NK-92 (cell line): Measurements from ENCODE around the gene HBA1.
"Not testable (repeated sequence)": the region's sequence is repeated elsewhere in the genome, so short reads cannot be mapped to it uniquely, and the experiment has no call there.

ENCODE experiments used
- DNase-seq: peaks from one replicate; lab custom pipeline; 2025; ENCODE audit not compliant: unreplicated experiment; lab: John Stamatoyannopoulos, UW

HBA1 gene

DNA sequence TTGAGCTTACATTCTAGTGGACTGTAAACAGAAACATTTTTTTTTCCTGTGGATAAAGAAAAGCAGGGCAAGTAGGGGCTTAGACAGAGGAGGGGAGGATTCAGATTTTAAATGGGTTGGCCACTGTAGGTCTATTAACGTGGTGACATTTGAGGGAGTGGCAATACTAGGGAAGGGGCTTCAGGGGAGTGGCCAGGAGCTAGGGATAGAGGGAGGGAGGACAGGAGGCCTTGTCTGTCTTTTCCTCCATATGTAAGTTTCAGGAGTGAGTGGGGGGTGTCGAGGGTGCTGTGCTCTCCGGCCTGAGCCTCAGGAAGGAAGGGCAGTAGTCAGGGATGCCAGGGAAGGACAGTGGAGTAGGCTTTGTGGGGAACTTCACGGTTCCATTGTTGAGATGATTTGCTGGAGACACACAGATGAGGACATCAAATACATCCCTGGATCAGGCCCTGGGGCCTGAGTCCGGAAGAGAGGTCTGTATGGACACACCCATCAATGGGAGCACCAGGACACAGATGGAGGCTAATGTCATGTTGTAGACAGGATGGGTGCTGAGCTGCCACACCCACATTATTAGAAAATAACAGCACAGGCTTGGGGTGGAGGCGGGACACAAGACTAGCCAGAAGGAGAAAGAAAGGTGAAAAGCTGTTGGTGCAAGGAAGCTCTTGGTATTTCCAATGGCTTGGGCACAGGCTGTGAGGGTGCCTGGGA, 17.2 kb upstream of the HBA1 start:
- DNase-seq, result no peak

DNA sequence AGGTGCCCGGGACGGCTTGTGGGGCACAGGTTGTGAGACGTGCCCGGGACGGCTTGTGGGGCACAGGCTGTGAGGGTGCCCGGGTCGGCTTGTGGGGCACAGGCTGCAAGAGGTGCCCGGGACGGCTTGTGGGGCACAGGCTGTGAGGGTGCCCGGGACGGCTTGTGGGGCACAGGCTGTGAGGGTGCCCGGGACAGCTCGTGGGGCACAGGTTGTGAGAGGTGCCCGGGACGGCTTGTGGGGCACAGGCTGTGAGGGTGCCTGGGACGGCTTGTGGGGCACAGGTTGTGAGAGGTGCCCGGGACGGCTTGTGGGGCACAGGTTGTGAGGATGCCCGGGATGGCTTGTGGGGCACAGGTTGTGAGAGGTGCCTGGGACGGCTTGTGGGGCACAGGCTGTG, 16.2 kb upstream of the HBA1 start:
- not testable (repeated sequence) for DNase-seq

DNA sequence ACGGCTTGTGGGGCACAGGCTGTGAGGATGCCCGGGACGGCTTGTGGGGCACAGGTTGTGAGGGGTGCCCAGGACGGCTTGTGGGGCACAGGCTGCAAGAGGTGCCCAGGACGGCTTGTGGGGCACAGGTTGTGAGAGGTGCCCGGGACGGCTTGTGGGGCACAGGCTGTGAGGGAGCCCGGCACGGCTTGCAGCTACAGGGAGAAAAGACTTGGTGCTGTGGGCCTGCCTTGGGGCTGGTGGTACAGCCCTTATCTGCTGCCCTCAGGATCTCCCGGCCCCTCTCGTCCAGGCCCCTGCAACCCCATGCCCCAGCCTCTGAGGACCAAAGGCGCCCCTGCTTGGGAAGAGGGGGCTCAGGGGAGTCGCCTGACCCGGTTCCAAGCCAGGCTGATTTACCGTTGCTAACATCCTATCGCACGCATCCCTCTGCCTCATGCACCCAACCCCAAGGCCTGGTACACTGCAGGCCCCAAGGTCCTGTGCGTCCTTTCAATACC, 15.7 kb upstream of the HBA1 start:
- DNase-seq, result no peak

DNA sequence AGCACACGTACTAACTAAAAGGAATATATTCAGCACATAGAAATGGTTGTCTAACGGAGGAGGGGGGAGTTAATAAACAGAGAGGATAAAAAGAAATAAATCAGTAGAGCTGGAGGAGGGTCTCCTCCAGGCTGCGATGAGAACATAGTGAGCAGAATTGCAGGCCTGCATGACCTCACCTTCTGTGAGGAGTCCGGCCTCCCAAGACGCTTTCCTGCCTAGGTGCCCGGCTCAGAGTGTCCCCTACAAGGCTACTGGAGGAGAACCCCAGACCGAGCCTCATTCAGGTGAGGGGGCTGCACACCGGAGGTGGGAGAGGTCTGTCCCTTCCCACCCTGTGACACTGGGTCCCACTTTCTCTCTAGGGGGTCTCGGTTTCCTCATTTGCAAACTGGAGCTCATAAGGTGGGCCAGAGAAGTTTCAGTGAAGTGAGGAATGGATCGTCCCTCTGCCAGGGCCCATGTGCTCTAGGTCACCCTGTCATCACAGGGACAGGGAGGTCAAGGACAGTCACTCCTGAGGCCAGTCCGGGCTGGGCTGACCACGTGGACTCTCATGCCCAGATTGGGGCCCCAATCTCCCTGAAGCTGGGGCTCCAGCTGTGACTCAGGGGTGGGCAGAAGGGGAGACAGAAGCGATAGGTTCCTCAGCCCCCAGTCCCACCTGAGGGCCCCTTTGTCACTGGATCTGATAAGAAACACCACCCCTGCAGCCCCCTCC, 14.0 kb upstream of the HBA1 start:
- no peak for DNase-seq

DNA sequence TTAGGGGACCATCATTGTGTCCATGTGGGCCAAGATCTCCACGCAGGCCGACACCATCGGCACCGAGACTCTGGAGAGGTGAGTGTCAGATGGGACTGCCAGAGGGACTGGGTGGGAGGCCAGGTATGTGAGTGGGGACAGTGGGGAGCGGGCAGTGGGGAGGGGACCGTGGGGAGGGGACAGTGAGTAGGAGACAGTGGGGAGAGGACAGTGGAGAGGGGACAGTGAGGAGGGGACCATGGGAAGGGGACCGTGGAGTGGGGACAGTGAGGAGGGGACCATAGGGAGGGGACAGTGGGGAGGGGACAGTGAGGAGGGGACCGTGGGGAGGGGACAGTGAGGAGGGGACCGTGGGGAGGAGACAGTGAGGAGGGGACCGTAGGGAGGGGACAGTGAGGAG, 13.3 kb upstream of the HBA1 start:
- DNase-seq, result not testable (repeated sequence)

DNA sequence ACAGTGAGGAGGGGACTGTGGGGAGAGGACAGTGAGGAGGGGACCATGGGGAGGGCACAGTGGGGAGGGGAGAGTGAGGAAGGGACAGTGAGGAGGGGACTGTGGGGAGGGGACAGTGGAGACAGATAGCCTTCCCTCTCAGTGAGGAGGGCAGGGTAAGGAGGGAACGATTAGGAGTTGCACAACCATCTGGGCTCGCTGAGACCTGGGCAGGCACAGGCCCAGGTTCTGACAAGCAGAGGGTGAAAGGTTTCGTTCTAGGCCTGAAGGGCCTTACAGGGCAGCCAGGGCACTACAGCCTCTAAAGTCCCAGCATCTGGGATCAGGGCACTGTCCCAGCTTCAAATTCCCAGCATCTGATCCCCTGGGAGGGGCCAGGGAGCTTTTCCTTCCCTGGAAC, 12.8 kb upstream of the HBA1 start:
- DNase-seq, result not testable (repeated sequence)

DNA sequence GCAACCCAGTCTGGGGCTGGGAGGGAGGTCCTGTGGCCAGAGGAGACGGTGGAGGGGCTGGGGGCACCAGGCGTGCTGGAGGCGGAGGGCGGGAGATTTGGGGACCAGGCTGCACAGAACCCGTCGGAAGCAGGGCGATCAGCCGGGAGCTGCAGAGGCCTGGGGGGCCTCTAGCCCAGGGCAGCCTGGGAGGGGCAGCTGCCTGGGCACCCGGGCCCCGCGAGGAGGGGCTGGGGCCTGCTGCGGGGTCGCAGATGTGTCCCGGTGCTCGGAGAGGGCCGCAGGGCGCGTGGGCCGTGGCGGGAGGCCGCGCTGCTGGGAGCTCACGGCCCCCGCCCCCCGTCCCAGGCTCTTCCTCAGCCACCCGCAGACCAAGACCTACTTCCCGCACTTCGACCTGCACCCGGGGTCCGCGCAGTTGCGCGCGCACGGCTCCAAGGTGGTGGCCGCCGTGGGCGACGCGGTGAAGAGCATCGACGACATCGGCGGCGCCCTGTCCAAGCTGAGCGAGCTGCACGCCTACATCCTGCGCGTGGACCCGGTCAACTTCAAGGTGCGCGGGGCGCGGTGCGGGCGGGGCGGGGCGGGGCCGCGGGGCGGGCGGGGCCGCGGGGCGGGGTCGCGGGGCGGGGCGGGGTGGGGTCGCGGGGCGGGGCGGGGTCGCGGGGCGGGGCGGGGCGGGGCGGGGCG, 12.2 kb upstream of the HBA1 start:
- DNase-seq, result not testable (repeated sequence)

DNA sequence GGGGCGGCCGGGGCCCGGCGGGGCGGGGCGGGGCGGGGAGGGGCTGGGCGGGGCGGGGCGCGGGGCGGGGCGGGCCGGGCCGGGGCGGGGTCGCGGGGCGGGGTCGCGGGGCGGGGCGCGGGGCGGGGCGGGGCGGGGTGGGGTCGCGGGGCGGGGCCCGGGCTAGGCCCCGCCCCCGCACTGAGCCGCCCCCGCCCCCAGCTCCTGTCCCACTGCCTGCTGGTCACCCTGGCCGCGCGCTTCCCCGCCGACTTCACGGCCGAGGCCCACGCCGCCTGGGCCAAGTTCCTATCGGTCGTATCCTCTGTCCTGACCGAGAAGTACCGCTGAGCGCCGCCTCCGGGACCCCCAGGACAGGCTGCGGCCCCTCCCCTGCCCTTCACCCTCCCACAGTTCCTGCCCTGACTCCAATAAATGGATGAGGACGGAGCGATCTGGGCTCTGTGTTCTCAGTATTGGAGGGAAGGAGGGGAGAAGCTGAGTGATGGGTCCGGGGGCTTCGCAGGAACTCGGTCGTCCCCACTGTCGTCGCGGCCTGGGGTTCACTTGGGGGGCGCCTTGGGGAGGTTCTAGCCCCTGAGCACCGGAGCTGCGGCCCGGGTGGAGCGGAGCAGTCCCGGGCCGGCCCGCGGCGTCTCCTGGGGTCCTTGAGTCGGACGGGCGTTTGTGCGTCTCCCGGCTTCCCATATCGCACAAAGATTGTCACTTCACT, 11.5 kb upstream of the HBA1 start:
- DNase-seq, result no peak

DNA sequence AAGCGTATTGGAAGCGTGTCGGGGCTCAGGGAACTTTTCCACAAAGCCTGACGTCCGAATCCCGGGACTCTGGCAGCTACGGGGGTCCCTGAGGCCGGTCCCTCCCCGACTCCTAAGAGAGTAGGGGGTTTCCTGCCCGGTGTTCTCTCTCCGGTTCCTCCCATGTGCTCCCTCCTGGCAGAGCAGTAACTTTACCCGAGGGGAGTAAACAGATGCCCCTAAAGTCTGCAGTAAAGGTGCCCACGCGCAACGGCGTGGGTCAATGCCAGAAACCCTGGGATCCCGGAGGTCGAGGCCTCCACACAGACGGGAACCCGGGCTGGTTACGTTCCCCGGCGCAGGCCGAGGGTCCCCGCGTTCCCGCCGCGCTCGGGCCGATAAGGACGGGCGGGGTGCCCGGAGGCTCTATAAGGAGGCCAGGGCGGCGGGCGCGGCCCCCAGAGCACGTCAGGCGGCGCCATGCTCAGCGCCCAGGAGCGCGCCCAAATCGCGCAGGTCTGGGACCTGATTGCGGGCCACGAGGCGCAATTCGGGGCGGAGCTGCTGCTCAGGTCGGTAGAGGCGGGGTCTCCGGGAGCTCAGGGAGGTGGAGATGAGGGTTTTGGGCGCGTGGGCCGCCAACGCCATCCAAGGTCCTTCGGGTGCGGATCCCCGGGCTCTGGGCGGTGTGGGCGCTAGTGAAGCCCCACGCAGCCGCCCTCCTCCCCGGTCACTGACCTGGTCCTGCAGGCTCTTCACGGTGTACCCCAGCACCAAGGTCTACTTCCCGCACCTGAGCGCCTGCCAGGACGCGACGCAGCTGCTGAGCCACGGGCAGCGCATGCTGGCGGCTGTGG, 10.7 kb upstream of the HBA1 start, which contains the start of gene HBM:
Gene HBM, plus strand, starts transcription at position 440 of the 836 bp plus-strand sequence. Its CDS starts 20 bp downstream, at position 460.
- DNase-seq, result no peak

DNA sequence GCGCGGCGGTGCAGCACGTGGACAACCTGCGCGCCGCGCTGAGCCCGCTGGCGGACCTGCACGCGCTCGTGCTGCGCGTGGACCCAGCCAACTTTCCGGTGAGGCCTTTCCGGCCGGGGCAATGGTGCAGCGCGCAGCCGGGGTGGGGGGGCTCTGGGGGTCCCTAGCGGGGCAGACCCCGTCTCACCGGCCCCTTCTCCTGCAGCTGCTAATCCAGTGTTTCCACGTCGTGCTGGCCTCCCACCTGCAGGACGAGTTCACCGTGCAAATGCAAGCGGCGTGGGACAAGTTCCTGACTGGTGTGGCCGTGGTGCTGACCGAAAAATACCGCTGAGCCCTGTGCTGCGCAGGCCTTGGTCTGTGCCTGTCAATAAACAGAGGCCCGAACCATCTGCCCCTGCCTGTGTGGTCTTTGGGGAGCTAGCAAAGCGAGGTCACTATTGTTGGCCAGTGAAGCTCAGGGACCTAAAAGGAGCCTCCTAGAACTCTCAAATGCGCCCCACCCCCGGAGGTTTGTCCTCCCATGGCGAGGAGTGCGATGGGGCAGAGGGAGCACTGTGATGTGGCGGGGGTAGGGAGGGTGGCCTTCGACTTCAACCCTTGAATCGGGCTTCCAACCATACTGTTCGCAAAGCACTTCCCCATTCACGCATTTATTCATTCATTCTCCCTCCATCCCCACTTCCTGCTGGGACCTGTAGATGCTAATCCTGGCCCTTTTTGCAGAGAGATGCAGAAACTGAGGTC, 9.9 kb upstream of the HBA1 start:
- no peak for DNase-seq

DNA sequence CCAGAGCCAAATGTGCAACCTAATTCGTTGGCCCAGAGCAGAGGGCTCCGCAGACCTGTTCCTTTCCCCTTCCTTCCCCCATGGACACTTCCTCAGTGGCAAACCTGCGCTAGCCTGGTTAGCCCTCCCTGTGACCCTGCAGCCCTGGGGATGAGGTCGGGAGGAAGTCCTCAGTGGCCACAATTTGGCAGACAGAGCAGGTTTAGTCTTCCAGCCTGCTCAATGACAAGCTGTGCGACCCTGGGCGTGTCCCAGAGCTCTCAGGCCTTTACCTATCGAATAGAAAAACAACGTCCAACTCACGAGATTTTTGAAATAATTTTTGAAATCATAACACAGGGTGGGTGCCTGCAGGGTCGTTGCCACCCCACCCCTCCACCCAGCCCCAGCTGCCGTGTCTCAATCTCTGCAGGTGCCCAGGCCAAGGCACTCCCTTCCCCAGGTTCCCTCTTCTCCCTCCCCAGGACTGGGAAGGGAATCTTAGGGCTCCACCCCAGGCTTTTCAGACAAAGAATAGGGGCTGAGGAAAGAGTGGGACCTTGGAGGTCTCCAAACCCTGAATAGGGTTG, 9.3 kb upstream of the HBA1 start:
- no peak for DNase-seq

DNA sequence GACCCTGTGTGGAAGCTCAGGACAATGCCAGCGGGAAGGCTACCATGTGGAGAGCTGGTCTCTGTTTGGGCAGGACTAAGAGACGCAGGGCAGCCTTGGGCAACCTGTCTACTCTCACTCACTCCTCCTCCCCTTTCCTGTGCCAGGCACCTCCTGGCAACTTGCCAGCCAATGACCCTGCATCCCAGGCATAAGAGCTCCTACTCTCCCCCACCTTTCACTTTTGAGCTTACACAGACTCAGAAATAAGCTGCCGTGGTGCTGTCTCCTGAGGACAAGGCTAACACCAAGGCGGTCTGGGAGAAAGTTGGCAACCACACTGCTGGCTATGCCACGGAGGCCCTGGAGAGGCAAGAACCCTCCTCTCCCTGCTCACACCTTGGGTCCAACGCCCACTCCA, 8.1 kb upstream of the HBA1 start:
- DNase-seq, result no peak

DNA sequence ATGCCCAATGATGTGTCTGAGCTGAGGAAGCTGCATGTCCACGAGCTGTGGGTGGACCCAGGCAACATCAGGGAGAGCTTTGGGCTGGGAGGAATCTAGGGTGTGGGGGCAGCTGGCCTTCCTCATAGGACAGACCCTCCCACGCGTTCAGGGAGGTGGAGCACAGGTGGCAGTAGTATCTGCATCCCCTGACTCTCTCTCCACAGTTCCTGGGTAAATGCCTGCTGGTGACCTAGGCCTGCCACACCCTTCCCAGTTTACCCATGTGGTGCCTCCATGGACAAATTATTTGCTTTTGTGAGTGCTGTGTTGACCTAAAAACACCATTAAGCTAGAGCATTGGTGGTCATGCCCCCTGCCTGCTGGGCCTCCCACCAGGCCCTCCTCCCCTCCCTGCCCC, 7.5 kb upstream of the HBA1 start:
- no peak for DNase-seq

DNA sequence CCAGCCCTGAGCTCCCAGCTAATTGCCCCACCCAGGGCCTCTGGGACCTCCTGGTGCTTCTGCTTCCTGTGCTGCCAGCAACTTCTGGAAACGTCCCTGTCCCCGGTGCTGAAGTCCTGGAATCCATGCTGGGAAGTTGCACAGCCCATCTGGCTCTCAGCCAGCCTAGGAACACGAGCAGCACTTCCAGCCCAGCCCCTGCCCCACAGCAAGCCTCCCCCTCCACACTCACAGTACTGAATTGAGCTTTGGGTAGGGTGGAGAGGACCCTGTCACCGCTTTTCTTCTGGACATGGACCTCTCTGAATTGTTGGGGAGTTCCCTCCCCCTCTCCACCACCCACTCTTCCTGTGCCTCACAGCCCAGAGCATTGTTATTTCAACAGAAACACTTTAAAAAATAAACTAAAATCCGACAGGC, 6.4 kb upstream of the HBA1 start:
- not testable (repeated sequence) for DNase-seq

DNA sequence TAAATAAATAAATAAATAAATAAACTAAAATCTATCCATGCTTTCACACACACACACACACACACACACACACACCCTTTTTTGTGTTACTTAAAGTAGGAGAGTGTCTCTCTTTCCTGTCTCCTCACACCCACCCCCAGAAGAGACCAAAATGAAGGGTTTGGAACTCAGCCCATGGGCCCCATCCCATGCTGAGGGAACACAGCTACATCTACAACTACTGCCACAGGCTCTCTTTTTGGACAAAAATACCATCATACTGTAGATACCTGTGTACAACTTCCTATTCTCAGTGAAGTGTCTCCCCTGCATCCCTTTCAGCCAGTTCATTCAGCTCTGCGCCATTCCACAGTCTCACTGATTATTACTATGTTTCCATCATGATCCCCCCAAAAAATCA, 5.7 kb upstream of the HBA1 start:
- no peak for DNase-seq

DNA sequence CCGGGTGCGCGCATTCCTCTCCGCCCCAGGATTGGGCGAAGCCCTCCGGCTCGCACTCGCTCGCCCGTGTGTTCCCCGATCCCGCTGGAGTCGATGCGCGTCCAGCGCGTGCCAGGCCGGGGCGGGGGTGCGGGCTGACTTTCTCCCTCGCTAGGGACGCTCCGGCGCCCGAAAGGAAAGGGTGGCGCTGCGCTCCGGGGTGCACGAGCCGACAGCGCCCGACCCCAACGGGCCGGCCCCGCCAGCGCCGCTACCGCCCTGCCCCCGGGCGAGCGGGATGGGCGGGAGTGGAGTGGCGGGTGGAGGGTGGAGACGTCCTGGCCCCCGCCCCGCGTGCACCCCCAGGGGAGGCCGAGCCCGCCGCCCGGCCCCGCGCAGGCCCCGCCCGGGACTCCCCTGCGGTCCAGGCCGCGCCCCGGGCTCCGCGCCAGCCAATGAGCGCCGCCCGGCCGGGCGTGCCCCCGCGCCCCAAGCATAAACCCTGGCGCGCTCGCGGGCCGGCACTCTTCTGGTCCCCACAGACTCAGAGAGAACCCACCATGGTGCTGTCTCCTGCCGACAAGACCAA, 4.0 kb upstream of the HBA1 start, which contains the start of gene HBA2:
Gene HBA2, plus strand, starts transcription at position 503 of the 568 bp plus-strand sequence. Its CDS starts 37 bp downstream, at position 540.
- not testable (repeated sequence) for DNase-seq

DNA sequence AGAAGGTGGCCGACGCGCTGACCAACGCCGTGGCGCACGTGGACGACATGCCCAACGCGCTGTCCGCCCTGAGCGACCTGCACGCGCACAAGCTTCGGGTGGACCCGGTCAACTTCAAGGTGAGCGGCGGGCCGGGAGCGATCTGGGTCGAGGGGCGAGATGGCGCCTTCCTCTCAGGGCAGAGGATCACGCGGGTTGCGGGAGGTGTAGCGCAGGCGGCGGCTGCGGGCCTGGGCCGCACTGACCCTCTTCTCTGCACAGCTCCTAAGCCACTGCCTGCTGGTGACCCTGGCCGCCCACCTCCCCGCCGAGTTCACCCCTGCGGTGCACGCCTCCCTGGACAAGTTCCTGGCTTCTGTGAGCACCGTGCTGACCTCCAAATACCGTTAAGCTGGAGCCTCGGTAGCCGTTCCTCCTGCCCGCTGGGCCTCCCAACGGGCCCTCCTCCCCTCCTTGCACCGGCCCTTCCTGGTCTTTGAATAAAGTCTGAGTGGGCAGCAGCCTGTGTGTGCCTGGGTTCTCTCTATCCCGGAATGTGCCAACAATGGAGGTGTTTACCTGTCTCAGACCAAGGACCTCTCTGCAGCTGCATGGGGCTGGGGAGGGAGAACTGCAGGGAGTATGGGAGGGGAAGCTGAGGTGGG, 3.1 kb upstream of the HBA1 start:
- not testable (repeated sequence) for DNase-seq
